Activated CD8-positive, alpha-beta memory T cell treated with anti-CD3 and anti-CD28 coated beads for 1 hour (primary cell): ENCODE results near the gene OPA1.

Experiments
- DNase-seq, 2 donors: peaks; one replicate each; pipeline ENCODE4 v3.0.0-alpha.2; 2020; ENCODE audit warnings: low read depth in 1 of 2; ENCODE audit errors: extremely low read depth in 1 of 2

The OPA1 gene

DNA sequence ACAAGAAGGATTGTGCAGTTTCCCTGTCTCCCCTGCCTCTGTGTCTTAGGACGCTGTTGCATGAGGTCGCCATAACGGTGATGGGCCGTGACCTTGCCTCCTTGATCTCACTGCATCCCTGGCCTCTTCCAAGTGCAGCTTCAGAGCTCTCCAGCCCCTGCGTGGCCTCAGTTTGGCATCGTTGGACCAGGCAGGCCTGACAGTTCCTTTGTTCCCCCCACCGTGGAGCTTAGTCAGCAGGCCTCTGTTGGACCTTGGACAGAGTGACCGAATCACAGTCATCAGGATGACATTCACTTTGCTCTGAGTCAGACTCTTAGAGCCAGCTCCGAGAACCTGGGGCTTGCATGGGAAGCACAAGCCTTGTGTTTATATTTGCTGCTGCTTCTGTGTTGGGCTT is 139.4 kb downstream of the OPA1 start:
- DNase-seq = no peak

DNA sequence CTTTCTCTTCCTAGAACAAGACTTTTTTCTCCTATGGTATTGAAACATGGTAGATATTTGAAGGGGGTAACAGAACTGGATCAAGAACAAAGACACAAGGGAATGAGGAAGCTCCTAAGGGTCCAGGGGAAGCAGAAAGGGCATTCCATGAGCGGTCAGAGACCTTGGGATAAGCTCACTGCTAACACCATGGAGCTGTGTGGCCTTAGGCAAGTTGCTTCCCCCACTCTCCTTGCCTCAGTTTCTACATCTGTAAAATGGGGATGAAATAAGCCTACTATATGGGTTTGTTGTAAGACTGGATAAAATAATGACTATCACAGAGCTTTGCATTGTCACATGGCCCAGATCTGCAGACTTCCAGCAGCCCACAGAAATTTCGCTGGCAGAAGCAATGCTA is 139.8 kb downstream of the OPA1 start:
- no peak for DNase-seq

DNA sequence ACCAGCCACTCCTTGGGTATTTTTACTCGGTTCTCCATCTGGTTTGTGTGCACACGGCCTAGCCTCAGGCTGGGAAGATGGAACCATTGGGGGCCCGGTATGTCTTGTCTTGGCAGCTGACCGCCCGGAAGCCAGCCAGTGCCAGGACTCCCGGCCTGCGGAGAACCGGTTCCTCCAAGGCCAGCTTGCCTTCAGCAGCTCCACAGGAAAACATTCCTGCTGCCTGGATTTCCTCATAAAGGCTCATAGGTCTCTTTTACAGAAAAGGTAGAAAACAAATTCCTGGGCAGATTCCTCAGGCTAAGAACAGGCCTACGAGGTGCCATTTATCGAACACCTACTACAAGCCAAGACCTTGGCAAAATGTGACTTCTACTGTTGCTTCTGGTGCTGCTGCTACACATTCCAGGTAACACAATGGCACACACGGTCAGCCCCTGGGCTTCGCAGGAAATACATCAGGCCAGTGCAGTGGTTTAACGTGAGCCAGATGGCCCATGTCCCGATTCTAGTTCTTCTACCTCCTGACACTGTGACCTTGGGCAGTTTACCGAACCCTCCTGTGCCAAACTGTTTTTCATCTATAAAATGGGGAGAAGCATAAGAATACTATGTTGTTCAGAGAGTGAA is 141.8 kb downstream of the OPA1 start:
- no peak for DNase-seq

DNA sequence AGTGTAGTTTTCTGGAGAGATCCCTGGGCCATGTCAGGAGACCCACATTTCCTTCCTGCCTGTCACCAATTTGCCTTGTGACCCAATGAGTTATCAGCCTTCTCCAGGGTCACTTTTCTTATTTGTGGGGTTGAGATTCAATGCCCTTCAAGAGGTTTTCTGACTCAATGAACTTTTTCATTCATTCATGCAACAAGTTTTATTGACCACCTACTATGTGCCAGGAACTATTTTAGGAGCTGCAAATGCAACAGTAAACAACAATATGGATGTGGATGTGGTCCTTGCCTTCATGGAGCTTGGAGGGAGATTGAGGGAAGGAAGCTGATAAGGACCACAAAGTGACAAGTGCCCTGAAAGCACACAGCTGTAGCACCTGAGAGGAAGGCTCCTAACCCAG is 142.8 kb downstream of the OPA1 start:
- DNase-seq = no peak

DNA sequence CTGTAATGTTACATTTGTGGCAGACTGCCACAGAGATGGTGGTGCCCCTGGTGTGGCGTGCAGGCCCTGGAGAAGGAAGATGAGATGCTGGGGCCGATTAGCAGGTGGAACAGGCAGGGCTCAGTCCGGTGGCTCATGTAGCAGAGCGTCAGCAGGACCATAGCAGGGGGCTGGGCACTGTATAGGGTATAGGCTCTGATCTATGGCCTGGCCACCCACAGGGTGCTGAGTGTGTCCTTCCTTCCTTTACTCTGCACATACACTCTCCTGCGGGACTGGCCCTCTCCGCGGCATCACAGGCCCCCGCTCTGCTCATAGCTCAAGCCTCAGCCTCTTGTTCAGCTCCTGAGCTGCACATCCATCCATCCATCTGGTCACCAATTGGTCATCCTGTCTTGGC is 143.6 kb downstream of the OPA1 start:
- DNase-seq = no peak

DNA sequence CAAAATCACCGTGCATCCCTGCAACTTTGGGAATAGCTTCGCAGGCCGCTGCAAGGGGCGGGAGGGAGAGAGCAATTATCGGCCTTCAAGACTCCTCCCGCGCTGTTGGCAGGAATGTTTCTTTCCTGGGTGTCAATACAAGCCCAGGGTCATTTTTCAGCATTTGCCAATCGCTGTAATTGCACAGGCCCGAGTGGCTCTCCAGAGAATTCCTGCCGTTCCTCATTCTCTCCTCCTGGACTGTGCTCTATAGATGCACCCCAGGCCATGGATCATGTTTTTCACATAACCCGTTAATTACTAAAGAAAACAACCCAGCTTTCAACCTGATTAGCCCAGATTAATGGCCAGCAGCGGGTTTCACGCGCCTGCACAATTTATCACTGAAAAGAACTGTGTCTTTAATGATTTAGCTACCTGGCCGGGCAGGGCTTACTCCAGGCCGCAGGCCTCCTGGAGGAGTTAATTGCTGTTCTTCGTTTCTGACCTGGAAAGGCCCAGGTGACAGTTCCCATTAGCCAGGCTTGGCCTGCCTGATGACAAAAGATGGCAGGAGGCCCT is 144.3 kb downstream of the OPA1 start:
- DNase-seq = no peak

DNA sequence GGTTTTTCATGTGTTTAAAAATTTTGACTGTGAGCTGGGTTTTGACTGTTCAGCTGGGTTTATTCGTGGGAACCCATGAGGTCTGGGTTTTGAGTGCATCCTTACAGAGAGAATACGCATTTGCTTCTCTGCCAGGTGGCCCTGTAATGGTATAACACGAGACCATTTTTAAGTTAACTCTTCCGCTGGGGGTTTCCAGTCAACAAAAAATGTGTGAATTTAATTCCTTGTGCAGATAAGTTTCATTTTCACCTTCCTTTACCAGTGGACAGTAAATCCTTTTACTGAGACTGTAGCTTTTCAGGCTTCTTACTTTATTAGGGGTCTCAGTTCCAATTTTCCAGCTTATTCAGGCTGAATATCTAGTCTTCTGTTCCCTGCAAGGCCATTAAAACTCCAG is 149.6 kb downstream of the OPA1 start:
- DNase-seq = no peak

DNA sequence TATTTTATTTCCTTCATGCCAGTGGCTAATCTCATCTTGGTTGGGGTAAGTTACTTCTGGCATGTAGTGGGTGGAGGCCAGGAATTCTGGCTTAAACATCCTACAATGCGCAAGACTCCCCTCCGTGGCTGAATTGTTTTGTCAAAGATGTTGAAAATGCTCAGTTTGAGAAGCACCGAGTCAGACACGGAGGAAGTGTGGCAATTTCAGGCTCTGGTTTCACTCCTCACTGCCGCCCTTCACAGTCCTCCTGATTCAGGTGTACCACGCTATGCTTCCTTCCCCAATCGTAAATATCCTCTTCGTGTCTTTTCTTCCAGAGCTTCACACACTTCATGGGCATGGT is 150.7 kb downstream of the OPA1 start:
- DNase-seq = no peak

DNA sequence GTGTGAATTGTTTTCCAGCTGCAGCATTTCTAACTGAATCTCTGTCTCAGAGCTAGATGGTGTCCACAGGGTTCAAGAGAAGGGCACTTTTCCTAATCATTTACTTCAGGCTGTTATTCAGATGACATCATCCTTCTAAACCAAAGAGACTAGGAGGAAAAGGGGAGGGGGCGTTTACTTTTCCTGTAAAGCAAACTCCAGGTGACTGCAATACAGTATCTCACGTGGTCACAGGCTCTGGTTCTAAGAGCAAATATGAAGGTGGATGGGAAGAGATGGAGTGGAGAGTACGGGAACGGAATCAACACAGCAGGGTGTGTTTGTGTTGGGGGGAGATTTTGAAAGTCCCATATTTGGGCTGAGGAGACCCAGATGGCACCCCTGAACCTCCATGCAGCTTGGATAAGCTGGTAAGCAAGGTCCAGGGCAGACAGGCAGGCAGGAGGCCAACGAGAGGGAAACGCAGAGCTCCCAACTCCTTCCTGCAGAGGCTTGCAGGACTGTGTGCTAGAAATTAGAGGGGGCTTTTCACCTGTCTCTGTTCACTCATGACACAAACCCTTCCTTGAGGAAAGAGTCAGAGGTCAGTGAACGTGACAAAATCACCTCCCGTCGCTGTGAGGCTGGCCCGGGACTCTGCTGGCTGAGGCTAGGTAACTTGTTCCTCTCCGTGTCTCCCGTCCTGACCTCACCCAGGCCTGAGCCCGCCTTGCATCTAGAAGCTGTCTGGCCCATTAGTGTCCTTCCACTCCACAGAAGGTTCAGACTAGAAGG is 151.2 kb downstream of the OPA1 start:
- DNase-seq = no peak

DNA sequence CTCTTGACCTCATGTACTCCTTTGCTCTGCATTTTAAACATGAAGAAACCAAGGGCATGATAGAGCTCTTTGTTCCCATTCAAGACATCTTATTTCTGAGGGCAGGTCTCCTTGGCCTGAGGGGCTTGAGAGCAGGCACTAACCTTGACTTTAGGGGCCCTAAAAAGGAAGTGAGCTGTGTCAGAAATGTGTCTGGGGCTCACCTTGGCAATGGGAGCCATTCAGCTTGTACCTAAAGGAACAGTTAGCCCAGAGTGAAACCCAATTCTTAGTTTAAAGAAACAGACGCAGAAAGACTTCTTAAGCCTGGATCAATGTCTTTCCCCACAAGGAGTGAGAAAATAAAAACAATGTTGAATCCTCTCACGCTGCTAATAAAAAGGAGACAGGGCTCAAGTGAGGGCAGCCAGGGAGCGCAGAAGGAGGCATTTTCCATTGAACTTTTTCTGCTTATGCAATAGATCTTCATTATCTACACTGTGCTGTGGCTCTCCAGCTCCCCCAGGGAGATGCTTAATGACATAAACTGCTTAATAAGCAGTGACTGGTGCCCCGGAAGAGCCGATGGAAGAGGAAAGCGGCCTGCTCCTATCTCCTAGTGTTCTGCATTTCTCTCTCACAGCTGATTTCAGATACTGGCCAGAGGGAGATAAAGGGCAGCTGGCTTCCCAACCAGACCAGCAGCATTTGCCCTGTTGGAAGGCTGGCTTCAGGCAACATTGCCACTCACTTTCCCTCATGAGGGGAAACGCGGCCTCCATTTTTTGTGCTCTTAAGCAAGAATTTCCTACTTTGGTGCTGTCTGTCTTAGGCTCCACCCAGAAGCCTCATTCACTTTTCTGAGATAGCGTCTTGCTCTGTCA is 152.0 kb downstream of the OPA1 start:
- no peak for DNase-seq

DNA sequence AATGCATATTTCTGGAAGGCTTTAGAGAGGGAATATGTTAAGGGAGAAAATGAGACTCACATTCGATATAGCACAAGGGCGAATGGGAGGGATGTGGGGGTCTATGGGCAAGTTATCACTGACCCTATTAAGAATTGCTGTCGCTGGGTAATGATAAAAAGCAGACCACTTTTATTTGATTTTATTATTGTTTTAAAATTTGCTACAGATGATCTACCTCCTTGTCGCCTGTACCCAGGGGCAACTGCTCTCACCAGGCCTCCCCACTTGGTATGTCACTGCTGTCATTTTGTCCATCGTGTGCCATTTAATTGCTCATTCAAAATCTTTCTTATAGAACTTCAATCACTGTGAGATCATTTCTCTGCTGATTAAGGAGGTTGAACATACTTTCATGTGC is 153.8 kb downstream of the OPA1 start:
- no peak for DNase-seq
